Kidney tubule cell (primary cell): ENCODE data around the gene PTS.
"Not testable (repeated sequence)": the region's sequence is repeated elsewhere in the genome, so short reads cannot be mapped to it uniquely, and the experiment has no call there.

Source experiments
- DNase-seq: peaks from one replicate; pipeline ENCODE4 v3.0.0-alpha.2; 2018; ENCODE audit warnings: low spot score

PTS gene

GRCh38 chr11:112226062-112226830, at the start of gene PTS:
TSS of gene PTS (plus strand) at chr11:112226428. CDS start at chr11:112226444, 16 bp downstream.
- DNase-seq, result peak; percentile 90

DNA sequence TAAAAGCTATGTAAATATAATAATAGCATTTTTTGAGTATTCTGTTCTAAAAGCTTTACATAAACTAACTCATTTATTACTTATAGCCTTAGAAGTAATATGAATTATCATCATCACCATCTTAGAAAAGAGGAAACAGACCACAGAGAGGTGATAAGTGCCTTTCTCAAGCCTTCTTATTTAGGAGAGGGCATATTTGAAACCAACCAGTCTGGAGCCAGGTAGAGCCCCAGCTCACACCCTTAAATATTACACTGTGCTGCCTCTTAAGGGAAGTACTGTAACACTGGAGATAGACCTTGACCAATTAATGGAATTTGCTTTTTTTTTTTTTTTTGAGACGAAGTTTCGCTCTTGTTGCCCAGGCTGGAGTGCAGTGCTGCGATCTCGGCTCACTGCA, 48.6 kb upstream of the PTS start:
- no peak for DNase-seq

DNA sequence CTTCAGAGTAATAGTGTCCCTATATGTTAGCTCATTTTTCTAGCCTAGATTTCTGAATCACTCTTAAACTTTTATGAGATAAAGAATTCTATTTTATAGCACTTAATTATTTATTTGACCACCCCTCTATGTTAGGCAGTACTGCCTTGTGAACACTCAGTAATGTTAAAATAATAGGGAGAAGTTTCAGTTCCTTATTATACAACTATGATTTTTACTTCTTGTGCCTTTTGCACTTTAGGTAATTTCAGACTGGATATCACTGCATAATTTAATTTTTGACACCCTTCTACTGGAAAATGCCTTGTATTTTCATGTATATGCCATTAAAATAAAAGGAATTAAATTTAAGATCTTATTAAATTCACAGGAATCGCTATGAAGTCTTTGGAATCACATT, 47.8 kb upstream of the PTS start:
- DNase-seq, result no peak

DNA sequence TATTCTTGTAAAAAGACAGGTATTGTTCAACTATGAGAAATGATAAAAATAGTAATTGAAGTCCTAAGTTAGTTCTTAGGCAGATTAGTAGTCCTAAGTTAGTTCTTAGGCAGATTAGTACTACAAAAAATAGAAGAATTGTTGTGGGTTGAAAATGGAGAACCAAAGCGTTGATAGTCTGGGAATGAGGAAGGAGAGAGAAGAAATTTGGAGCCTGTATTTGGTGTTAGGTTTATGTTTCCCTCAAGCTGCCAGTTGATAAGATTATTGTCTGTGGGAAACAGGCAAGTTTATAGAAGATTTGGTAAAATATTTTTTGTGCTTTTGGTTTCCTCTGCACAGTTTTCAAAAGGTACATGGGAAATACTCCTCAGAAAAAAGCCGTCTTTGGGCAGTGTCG, 47.3 kb upstream of the PTS start:
- DNase-seq, result no peak

- no peak for DNase-seq
Measured at GRCh38 chr11:112179601-112180000, 46.6 kb upstream of the PTS start.

GRCh38 chr11:112182867-112183266, 43.4 kb upstream of the PTS start:
- DNase-seq, result no peak

- no peak for DNase-seq
Measured at GRCh38 chr11:112185883-112186282, 40.3 kb upstream of the PTS start.

DNA sequence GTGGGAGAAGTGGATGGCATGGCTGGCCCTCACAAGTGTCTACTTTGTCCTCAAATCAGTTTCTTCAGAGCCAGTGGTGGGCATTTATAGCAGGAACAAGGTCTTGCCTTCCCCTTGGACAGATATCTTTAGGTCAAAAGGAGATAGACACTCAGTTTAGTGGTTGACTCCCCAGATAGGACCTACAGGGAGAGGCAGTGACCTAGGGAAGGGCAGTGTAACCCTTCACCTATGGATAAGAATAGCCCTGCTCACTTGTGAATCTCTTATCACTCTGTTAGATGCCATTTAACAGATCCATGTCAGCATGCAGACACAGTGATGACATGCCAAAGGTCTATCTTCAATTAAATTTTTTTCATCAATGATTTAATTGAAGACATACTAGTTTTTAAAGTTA, 39.9 kb upstream of the PTS start:
- DNase-seq, result no peak

DNA sequence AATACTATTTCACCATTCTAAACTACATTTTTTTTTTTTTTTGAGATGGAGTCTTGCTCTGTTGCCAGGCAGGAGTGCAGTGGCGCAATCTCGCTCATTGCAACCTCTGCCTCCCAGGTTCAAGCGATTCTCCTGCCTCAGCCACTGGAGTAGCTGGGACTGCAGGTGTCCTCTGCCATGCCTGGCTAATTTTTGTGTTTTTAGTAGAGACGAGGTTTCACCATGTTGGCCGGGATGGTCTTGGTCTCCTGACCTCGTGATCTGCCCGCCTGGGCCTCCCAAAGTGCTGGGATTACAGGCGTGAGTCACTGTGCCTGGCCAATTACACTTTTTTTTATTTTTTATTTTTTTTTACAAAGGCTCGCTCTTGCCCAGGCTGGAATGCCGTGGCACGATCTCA, 31.1 kb upstream of the PTS start:
- DNase-seq, result peak; percentile 65

GRCh38 chr11:112195951-112196351, 30.3 kb upstream of the PTS start:
- DNase-seq, result peak; percentile 79

GRCh38 chr11:112196519-112197087, 29.6 kb upstream of the PTS start:
- no peak for DNase-seq

DNA sequence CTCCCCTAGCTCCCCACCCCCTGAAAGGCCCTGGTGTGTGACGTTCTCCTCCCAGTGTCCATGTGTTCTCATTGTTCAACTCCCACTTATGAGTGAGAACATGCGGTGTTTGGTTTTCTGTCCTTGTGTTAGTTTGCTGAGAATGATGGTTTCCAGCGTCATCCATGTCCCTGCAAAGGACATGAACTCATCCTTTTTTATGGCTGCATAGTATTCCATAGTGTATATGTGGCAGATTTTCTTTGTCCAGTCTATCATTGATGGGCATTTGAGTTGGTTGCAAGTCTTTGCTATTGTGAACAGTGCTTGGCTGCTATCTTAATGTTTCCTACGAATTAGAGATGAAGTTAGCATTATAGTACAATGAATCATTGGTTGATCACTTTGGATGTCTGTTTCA, 27.1 kb upstream of the PTS start:
- DNase-seq, result not testable (repeated sequence)

DNA sequence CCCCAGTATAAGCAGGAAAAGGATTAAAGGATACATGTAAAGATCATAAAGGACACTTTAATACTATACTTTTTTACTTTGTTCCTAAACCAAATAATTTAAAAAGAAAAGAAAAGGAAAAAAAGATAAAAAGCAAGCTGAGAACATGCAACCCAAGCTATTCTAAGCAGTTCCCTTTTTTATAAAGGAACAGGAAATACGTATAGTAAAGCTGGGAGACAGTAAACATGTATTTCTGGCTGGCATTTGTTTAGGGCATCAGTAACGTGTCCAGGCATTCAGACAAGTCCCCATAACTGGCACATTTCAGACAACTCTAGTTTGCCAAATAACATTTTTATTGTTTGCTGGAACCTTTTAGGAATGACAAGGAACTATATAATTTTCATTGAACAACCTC, 26.0 kb upstream of the PTS start:
- no peak for DNase-seq

- DNase-seq, result no peak
Measured at GRCh38 chr11:112206071-112206470, 20.2 kb upstream of the PTS start.

DNA sequence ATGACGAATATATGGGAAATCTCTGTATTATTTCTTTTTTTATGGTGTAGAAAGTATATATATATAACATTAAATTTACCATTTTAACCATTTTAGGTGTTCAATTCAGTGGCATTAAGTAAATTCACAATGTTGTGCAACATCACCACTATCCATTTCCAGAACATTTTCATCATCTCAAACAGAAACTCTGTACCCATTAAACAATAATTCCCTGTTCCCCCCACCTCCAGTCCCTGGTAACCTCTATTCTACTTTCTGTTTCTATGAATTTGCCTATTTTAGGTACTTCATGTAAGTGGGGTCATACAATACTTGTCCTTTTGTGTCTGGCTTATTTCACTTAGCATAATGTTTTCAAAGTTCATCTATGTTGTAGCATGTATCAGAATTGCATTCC, 15.3 kb upstream of the PTS start:
- DNase-seq, result no peak

- no peak for DNase-seq
Measured at GRCh38 chr11:112211536-112211935, 14.7 kb upstream of the PTS start.

GRCh38 chr11:112212290-112212689, 13.9 kb upstream of the PTS start:
- no peak for DNase-seq

DNA sequence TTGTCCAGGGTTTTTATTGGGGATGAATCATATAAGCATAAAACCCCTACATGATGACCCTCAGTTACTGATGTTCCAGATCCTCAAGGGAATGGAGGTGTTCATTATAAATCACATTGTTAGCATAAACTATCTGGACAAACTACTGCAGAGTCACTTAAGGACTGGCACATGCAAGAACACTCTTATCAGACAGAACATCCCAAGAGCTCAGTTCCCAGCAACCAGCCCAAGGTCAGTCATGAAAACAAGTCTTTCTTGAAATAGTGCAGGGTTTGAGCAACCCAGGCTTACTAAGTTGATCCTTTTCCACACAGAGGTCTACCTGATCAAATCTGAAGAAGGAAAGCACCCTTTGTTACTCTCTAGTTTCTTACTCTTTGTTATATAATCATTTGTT, 13.5 kb upstream of the PTS start:
- DNase-seq, result no peak

- DNase-seq, result no peak
Measured at GRCh38 chr11:112213753-112214152, 12.5 kb upstream of the PTS start.

DNA sequence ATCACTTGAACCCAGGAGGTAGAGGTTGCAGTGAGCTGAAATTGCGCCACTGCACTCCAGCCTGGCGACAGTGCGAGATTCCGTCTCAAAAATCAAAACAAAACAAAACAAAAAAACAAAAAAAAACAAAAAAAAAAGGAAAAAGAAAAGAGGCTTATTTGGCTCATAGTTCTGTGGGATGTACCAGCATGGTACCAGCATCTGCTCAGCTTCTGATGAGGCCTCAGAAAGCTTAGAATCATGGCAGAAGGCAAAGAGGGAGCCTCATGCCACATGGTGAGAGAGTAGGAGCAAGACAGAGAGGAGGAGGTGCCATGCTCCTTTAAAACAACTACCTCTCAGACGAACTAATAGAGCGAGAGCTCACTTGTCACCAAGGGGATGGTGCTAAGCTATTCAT, 10.6 kb upstream of the PTS start:
- DNase-seq, result no peak

GRCh38 chr11:112216561-112217105, 9.6 kb upstream of the PTS start:
- DNase-seq, result no peak

DNA sequence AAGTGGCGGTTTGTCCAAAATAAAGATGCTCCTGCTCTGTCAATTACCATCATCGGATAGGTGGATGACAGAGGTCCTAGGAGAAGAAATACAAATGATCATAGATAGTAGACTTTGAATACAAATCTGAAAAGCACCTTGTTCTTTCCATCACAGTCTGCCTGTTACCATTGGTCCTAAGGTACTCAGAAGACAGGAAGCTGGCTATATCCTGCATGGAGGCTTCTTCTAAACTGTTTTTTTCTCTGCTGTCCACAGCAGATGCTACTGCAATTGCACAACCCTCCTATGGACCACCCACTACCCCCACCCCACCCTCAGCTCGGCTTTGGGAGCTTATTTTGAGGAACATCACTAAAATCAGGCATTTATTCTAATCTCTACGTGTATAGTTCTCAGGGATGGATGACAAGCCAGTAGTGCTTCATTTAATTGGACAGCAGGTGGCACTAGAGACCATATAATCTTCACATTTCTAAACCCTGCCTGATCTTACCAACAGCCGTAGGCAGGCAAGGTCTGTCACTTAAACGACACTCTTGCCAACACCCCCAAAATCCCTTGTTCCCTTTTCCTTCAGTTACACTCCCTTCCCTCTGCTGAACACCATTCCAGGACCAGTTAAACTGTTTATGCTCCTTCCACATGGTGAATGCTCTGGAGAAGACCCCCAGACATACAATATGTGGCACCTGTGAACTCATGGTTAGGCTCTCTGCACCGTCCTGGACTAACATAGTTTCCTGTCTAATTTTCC, 6.6 kb upstream of the PTS start:
- peak; percentile 78 for DNase-seq

- no peak for DNase-seq
Measured at GRCh38 chr11:112221274-112221835, 4.9 kb upstream of the PTS start.
